ENCODE results near the gene SPTBN1.
"Not testable (repeated sequence)": the region's sequence is repeated elsewhere in the genome, so short reads cannot be mapped to it uniquely, and the experiment has no call there.

The SPTBN1 gene

DNA sequence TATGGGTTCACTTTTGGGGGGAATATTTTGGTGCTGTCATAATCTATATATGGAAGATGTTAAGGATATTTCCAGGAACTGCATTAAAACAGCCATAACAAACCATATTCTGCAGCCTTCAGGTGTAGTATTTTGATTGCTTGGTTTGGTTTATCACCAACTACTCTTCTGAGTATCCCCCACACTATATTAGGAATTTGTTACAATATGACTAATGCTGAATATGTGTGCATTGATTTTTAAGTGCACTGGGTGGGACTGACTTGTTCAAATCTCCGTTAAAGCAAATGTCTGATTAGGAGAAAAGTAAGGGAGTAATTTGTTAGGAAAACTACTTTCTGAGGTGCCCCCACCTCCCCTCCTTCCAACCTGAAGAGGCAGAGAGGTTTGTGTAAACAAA, 47.7 kb downstream of the SPTBN1 start:
- DNase-seq (ENCODE audit: low spot score): no peak

DNA sequence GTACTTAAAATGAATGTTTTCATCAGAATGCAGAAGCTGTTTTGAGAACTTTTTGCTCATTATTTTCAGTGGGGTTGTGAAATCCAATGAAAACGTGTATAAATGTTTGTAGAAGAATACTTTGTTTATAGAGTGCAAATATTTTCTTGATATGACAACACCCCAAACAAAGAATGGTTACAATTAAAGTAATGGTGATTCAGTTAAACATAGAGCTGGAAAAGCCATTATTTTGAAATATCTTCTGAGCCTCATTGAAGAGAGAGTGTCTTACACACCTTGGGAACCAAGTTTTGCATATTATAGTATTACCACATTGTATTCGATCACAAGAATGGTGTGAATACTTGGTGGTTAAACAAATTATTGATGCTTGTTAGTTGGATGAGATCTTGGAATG, 48.7 kb downstream of the SPTBN1 start:
- DNase-seq (ENCODE audit: low spot score): no peak

- DNase-seq (ENCODE audit: low spot score): no peak
Measured at GRCh38 chr2:54508541-54508940, 52.4 kb downstream of the SPTBN1 start.

DNA sequence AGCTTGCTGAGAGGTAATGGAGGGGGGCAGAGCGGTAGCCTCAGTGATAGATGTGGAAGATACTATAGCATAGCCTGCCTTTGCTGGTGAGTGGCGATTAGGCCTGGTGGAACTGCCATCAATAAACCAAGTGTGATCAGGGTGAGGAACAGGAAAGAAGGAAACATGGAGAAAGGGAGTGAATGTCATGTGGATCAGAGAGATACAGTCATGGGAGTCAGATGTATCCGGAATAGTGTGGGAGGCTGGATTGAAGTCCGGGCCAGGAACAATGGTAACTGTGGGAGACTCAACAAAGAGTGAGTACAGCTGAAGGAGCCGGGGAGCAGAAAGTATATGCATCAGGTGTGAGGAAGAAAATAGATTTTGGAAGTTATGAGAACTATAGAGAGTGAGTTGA, 52.9 kb downstream of the SPTBN1 start:
- not testable (repeated sequence) for DNase-seq (ENCODE audit: low spot score)

DNA sequence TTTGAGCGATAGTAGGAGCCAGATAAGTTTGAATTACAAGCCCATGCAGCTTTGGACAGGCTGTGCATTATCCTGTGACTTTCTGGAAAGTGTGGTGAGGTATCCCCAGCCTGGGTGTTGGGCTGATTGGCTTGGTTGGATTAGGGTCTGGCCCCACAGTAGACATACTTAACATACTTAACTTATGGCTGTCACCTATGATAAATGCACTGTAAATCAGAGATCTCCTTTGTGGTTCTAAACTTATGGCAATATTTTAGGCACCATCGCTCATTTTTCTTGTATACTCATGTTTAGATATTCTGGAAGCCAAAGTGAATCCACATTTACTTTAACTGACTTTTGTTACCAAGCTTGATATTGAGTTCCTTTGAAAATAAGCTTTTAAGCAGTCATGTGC, 54.8 kb downstream of the SPTBN1 start:
- DNase-seq (ENCODE audit: low spot score): no peak

GRCh38 chr2:54512183-54512582, 56.1 kb downstream of the SPTBN1 start:
- no peak for DNase-seq (ENCODE audit: low spot score)

DNA sequence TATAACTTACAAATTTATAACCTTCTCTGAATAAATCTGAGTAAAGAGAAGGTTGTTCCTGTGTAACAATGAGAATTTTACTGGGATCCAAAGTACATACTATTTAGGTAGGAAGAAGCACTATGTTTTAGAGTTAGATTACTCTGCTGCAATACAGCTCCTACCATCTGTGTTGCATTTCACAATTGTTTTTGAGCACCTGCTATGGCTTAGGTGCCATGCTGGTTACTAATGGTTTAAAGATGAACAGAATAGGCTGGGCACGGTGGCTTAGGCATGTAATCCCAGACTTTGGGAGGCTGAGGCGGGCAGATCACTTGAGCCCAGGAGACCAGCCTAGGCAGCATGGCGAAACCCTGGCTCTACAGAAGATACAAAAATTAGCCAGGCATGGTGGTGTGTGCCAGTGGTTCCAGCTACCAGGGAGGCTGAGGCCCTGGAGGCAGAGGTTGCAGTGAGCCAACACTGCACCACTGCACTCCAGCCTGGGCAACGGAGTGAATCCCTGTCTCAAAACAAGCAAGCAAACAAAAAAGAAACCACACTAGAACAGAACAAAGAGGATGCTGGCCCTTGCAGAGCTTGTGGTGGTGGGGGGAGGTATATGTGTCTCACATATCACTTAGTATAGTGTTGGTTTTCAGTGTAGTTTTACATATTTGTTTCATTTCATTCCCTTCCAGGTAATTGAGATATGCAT, 56.7 kb downstream of the SPTBN1 start:
- DNase-seq (ENCODE audit: low spot score): peak; percentile 27

GRCh38 chr2:54513363-54513715, 57.2 kb downstream of the SPTBN1 start:
- DNase-seq (ENCODE audit: low spot score): no peak

DNA sequence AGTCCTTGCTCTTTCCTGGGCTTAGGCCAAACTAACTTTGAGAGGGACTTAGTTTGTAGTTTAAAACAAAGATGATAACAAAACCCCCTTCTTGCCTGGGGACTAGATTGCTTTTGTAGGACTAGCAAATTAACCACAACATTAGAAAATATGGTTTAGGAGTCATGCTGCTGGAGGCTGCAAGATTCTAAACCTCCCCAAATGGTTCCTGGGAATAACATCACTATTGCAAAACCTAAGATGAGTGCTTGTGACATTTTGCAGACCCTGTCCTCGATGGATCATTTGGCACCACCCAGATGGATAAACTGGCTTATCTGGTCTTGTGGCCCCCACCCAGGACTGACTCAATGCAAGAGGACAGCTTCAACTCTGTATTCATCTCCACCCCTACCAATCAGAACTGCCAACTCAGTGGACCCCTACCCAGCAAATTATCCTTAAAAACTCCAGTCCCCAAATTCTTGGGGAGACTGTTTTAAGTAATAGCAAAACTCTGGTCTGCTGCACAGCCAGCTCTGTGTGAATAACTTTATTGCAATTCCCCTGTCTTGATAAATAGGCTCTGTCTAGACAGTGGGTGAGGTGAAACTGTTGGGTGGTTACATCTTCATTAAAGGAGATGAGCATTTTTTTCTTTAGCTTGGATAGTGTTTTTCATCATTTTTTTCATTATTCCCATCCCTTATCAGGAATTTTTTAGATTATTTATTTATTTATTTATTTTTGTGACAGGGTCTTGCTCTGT, 58.9 kb downstream of the SPTBN1 start:
- no peak for DNase-seq (ENCODE audit: low spot score)

DNA sequence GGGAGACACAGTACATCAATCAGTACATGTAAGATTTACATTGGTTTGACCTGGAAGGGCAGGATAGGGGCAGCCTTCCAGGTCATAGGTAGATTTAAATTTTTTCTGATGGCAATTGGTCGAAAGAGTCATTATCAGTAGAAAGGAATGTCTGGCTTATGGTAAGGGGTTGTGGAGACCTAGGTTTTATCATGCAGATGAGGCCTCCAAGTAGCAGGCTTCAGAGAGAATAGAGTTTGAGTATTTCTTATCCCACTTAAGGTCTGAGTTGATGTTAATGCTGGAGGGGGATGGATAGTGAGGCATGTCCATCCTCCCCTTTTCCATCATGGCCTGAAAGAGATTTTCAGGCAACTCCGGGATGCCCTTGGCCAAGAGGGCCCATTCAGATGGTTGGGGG, 60.7 kb downstream of the SPTBN1 start:
- no peak for DNase-seq (ENCODE audit: low spot score)

- not testable (repeated sequence) for DNase-seq (ENCODE audit: low spot score)
Measured at GRCh38 chr2:54518016-54518415, 61.9 kb downstream of the SPTBN1 start.

DNA sequence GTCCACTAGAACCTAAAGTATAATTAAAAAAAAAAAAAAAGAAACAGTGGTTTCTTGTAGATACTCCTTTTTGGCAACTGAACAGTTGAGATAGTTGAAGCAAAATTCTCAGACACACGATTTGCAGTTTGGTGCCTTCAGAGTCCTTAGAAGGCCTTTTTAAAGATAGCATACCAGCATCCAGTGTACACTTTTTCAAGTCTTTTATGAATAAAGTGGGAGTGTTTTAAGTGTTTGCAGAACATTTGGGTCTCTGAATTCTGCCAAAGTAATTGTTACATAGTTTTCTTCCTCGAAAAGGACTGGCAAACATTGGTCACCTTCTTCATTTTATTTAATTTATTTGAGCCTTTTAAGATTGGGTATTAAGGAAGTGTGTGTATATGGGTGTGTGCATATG, 62.3 kb downstream of the SPTBN1 start:
- DNase-seq (ENCODE audit: low spot score): no peak

GRCh38 chr2:54519841-54520459, 63.8 kb downstream of the SPTBN1 start:
- DNase-seq (ENCODE audit: low spot score): no peak

DNA sequence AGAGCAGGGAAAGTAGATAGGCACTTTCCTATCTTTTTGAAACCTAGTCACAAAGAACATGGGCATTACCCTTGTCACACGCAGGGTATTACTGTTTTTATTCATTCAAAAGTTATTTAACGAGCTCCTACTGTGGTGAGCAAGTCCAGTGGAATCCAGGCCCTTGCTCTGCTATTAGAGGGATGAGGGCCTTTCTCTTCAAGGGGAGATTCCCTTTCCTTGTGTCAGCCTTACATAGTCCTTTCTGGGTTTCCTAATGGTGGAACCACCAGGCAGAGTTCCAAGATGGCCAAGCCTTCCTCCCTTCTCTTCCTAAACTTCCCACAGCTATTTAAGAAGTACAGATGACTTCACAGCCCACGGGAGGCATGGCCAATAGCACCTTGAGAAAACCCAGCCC, 64.6 kb downstream of the SPTBN1 start:
- DNase-seq (ENCODE audit: low spot score): peak; percentile 95

DNA sequence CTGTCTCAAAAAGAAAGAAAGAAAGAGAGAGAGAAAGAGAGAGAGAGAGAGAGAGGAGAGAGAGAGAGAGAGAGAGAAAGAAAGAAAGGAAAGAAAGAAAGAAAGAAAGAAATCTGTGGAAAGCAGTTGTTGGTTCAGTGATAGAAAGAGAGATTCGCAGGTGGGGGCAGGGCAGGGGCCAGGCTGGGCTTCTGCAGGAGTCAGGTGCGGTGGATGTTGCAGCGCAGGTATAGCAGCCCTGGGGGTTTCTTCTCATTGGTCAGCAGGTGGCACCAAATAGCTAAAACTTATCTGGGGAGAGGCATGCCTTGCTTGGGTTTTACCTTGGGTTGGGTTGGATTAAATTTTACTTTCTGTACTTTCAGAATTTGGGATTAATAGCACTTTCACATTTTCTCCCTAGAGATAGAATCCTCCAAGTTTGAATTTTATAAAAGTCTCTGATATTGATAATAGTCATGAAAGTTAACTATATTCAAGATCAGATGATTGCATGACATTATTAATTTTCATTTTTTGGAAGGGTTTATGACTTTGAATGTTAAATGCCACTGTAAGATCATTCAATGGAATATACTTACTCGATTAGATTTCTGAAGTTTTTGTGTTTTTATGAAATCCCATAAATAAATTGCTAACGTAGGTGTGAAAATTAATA, 66.6 kb downstream of the SPTBN1 start:
- peak; percentile 86 for DNase-seq (ENCODE audit: low spot score)

- DNase-seq (ENCODE audit: low spot score): no peak
Measured at GRCh38 chr2:54523324-54523959, 67.3 kb downstream of the SPTBN1 start.

DNA sequence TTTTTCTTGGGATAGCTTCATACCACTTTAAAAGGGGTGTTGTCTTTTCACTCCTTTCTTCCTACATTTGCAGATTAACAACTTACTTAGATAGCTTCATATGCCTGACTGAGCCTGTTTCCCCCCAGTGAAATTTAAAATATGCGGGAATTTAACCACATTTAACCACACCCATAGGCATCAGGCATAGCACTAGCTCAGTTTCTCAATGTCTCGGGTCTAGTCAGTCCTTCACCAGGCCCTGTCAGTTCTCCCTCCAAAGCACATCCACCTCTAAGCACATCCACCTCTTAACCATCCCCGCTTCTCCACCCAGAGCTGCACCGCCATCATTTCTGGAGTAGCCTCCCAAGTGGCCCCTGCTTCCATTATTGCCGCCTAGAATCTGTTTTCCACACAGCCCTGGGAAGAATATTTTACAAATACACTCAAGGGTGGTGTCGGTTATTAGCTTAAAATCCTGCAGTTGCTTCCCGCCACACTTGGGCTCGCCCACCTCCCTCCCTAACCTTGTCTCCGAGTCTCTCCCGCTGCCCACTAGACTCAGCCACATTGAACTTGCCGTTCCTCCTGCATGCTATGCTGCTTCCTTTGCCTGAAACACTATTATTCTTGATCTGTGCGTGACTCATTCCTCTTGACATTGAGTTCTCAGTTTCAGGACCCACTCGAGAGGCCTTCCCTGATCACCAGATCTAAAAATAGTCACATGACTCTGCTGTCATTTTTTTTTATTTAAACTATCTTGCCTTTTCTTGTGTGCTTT, 68.3 kb downstream of the SPTBN1 start:
- peak; percentile 90 for DNase-seq (ENCODE audit: low spot score)

GRCh38 chr2:54525321-54525720, 69.2 kb downstream of the SPTBN1 start:
- DNase-seq (ENCODE audit: low spot score): no peak

GRCh38 chr2:54526226-54526879, 70.2 kb downstream of the SPTBN1 start:
- no peak for DNase-seq (ENCODE audit: low spot score)

DNA sequence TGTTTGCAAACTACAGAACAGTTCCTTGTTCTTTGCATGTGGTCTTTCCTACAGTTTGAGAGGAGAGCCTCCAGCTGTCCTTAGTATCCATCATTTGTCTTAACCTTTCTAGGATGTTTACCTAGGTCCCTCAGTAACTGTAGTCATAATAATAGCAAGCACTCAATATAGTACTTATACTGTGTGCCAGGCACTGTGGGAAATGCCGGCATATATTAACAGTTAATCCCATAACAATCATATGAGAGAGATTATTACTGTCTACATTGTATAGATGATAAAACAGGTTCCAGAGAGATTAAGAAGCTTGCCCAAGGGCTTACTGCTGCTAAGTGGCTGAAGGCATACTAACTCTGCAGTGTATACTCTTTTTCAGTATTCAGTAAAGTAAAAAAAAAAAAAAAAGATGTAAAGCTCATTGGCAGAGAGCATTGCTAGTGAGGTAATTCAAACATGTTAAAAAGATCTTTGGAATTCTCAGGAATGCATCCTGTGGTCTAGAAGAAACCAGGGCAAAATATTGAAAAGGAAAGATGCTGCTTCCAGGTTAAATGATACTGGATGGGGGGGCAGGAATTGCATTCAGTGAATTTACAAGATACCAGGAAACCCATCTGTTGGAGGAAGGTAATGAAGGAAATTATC, 72.3 kb downstream of the SPTBN1 start:
- peak; percentile 68 for DNase-seq (ENCODE audit: low spot score)

- not testable (repeated sequence) for DNase-seq (ENCODE audit: low spot score)
Measured at GRCh38 chr2:54529518-54529917, 73.4 kb downstream of the SPTBN1 start.

Data from kidney tubule cell (primary cell).